DOHH2 (cell line): ENCODE results near the gene CDC37.
A peak's percentile ranks its signal among the peaks of the same experiment; 100 is the strongest.

Experiments used
- H3F3A ChIP-seq: fragments of 200-600 bp; sonication (generic), shearing (Covaris generic); 2 replicates; pipeline ENCODE4 v1.6.0; 2016; ENCODE audit warnings: antibody characterized with exemption, mild to moderate bottlenecking; ENCODE audit not compliant: control insufficient read depth, insufficient read depth
- H3K27ac ChIP-seq: fragments of 200-600 bp; sonication (generic); 2 replicates; pipeline ENCODE4 v1.5.1; 2014; ENCODE audit warnings: low read depth, mild to moderate bottlenecking, low read length, moderate library complexity
- H3K27me3 ChIP-seq: fragments of 200-600 bp; sonication (generic); 2 replicates; pipeline ENCODE4 v1.6.1; 2014; ENCODE audit warnings: mild to moderate bottlenecking, low read length, mixed read lengths; ENCODE audit not compliant: control insufficient read depth
- H3K36me3 ChIP-seq: fragments of 200-600 bp; sonication (generic); 2 replicates; pipeline ENCODE4 v1.6.1; 2014; ENCODE audit warnings: mild to moderate bottlenecking, low read length, moderate library complexity, mixed read lengths; ENCODE audit not compliant: control insufficient read depth
- H3K4me1 ChIP-seq: fragments of 200-600 bp; sonication (generic); 2 replicates; pipeline ENCODE4 v1.6.1; 2014; ENCODE audit warnings: mild to moderate bottlenecking, low read length, mixed read lengths; ENCODE audit not compliant: control insufficient read depth
- H3K4me2 ChIP-seq: fragments of 200-600 bp; sonication (generic); 2 replicates; pipeline ENCODE4 v1.6.0; 2014; ENCODE audit warnings: mild to moderate bottlenecking, low read length, moderate library complexity
- H3K4me3 ChIP-seq: fragments of 200-600 bp; sonication (generic); 2 replicates; pipeline ENCODE4 v1.5.1; 2014; ENCODE audit warnings: mild to moderate bottlenecking, low read length, mixed read lengths
- H3K79me2 ChIP-seq: fragments of 200-600 bp; sonication (generic); 2 replicates; pipeline ENCODE4 v1.6.1; 2014; ENCODE audit warnings: mild to moderate bottlenecking, low read length, mixed read lengths; ENCODE audit not compliant: control insufficient read depth
- H3K9me2 ChIP-seq: fragments of 200-600 bp; sonication (generic); replicated peaks from 2 replicates; pipeline ENCODE4 v1.6.1; 2014; ENCODE audit warnings: mild to moderate bottlenecking, low read length, mixed read lengths; ENCODE audit not compliant: control insufficient read depth
- H3K9me3 ChIP-seq: fragments of 200-600 bp; sonication (generic); 2 replicates; pipeline ENCODE4 v1.6.1; 2014; ENCODE audit warnings: antibody characterized with exemption, low read length, mixed read lengths; ENCODE audit not compliant: control insufficient read depth, insufficient read depth
- H4K20me1 ChIP-seq: fragments of 200-600 bp; sonication (generic); 2 replicates; pipeline ENCODE4 v1.6.0; 2014; ENCODE audit warnings: low read depth, mild to moderate bottlenecking, antibody characterized with exemption, low read length, moderate library complexity; ENCODE audit not compliant: control insufficient read depth, insufficient read depth
- CTCF ChIP-seq: fragments of 200-600 bp; sonication (generic); IDR thresholded peaks from one replicate; pipeline ENCODE4 v1.5.1; 2014; ENCODE audit warnings: antibody characterized with exemption, mild to moderate bottlenecking, low read depth, low read length; ENCODE audit not compliant: poor library complexity, severe bottlenecking
- EZH2phosphoT487 ChIP-seq: fragments of 200-600 bp; sonication (generic); IDR thresholded peaks from 2 replicates; pipeline ENCODE4 v1.6.1; 2017; ENCODE audit warnings: borderline replicate concordance, mild to moderate bottlenecking, antibody characterized with exemption, low read length, moderate library complexity, mixed read lengths

Gene CDC37

GRCh38 chr19:10419200-10419645 lies 15.9 kb upstream of the CDC37 start:
- peak overlapping the region; percentile 88 for H3K4me3 ChIP-seq
- H3K79me2 ChIP-seq: peaks cover 88% of the 10 kb centered on the region
- peaks cover 15% of the 10 kb centered on the region for H4K20me1 ChIP-seq
- H3K4me1 ChIP-seq: peaks cover 76% of the 10 kb centered on the region
- no peak for TF ChIP-seq EZH2phosphoT487
- no peak for TF ChIP-seq CTCF
- peak overlapping the region; percentile 92 for H3K27ac ChIP-seq
- H3K36me3 ChIP-seq: peaks cover 36% of the 10 kb centered on the region
- peak overlapping the region; percentile 80 for H3K4me2 ChIP-seq
- peaks cover 31% of the 10 kb centered on the region for H3F3A ChIP-seq
- peaks cover 4% of the 10 kb centered on the region; the same call in 1 of the 2 replicates for H3K9me3 ChIP-seq
- no peaks in the 10 kb centered on the region for H3K27me3 ChIP-seq
- H3K9me2 ChIP-seq: no peaks in the 10 kb centered on the region

GRCh38 chr19:10418485-10419199 lies 15.3 kb upstream of the CDC37 start:
- H3K79me2 ChIP-seq: peaks cover 83% of the 10 kb centered on the region
- H3K4me2 ChIP-seq: peak overlapping the region; percentile 80
- no peaks in the 10 kb centered on the region for H3K9me2 ChIP-seq
- peak overlapping the region; percentile 88 for H3K4me3 ChIP-seq
- H3K27ac ChIP-seq: peak overlapping the region; percentile 92
- peaks cover 34% of the 10 kb centered on the region for H3F3A ChIP-seq
- H3K36me3 ChIP-seq: peaks cover 39% of the 10 kb centered on the region
- peaks cover 4% of the 10 kb centered on the region; the same call in 1 of the 2 replicates for H3K9me3 ChIP-seq
- no peaks in the 10 kb centered on the region for H3K27me3 ChIP-seq
- TF ChIP-seq CTCF: peak; percentile 51
- no peak for TF ChIP-seq EZH2phosphoT487
- peaks cover 10% of the 10 kb centered on the region for H4K20me1 ChIP-seq
- peaks cover 76% of the 10 kb centered on the region for H3K4me1 ChIP-seq

GRCh38 chr19:10418235-10418484 lies 14.8 kb upstream of the CDC37 start:
- Histone ChIP-seq H3F3A (peaks cover 38% of the 10 kb centered on the region), H3K4me2 (peak overlapping the region; percentile 80), H3K4me1 (peaks cover 76% of the 10 kb centered on the region), H4K20me1 (peaks cover 5% of the 10 kb centered on the region; the same call in 1 of the 2 replicates), H3K9me3 (peaks cover 4% of the 10 kb centered on the region; the same call in 1 of the 2 replicates), H3K27ac (peak overlapping the region; percentile 92), H3K9me2 (no peaks in the 10 kb centered on the region), H3K36me3 (peaks cover 40% of the 10 kb centered on the region), H3K79me2 (peaks cover 78% of the 10 kb centered on the region), H3K4me3 (peak overlapping the region; percentile 88), H3K27me3 (no peaks in the 10 kb centered on the region)
- TF ChIP-seq CTCF: no peak
- TF ChIP-seq EZH2phosphoT487: no peak
